Suppressor macrophage treated with lipopolysaccharide for 4 hours (primary cell): Measurements from ENCODE around the gene NUP98.

Experiments used
- DNase-seq: peaks from one replicate; pipeline ENCODE4 v3.0.0-alpha.2; 2020

Gene NUP98

GRCh38 chr11:3732671-3733436, 64.5 kb downstream of the NUP98 start:
- peak; percentile 76 for DNase-seq

DNA sequence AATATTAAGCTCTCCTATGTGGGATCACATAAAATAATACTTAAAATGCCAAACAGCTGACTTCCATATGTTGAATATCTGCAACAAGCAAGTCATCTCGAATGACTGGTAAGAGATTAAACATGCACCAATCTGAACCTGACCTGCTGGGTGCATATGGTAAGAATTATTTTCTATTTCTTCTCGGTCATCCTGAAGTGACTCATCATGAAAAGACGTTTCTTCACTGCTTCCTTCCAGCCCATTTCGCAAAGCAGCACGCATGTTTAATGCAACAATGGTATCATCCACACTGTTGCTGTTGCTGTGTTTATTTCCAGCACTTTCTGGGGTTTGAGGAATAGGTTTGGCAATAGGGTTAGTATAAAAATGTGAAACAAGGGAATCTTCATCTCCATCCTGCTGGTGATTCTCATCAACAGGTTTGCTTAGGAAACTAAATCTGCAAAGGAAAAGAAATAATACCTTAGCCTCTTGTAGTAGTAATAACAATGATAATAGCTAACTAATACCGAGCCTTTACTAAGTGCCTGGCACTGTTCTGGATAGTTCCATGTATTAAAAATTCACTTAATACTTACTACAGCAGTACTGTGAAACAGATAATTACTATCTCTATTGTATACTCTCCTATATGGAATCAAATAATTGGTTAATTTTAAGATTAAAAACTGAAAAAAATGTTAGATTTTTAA, 74.2 kb downstream of the NUP98 start:
- peak; percentile 94 for DNase-seq

DNA sequence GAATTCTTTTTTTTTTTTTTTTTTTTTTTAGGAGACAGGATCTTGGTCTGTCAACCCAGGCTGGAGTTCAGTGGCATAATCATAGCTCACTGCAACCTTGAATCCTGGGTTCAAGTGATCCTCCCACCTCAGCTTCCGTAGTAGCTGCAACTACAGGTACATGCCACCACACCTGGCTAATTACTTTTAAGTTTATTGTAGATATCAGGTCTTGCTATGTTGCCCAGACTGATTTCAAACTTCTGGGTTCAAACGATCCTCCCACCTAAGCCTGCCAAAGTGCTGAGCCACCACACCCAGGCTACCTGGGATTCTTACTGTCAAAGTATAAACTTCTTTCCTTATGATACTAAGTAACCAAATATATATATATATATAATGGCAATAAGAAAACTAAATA, 75.3 kb downstream of the NUP98 start:
- no peak for DNase-seq

GRCh38 chr11:3720997-3721396, 76.4 kb downstream of the NUP98 start:
- no peak for DNase-seq

- DNase-seq = no peak
Observed at GRCh38 chr11:3712274-3712673, 85.1 kb downstream of the NUP98 start.

DNA sequence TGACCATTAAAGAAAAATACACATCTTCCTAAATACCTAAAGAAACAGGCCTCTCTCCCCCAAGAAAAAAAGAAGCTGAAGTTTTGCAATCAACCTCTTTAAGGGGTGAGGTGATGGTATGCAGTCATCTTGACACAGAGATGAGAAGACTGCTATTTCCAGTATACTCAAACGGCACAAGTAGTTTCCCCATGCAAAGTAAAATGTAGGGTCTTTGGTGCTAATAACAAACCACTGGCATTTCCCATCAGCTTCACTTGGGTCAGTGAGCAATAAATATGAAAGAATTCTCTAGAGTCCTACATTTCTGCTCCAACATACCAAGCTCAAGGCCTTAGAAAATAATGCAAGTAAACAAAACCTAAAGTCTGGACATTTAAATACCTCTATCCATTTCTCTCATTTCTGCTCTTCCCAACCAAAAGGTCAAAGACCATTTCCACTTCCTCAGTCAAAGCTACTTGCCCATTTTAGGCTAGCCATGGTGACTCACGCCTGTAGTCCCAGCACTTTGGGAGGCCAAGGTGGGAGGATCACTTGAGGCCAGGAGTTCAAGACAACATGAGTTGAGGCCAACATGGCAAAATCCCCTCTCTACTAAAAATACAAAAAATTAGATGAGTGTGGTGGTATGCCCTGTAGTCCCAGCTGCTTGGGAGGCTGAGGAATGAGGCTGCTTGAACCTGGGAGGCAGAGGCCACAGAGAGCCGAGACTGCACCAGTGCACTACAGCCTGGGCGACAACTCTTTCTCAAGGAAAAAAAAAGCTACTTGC, 86.7 kb downstream of the NUP98 start:
- DNase-seq = peak; percentile 44

- DNase-seq = no peak
Observed at GRCh38 chr11:3709977-3710376, 87.4 kb downstream of the NUP98 start.

- DNase-seq = no peak
Observed at GRCh38 chr11:3707176-3707575, 90.2 kb downstream of the NUP98 start.

- no peak for DNase-seq
Observed at GRCh38 chr11:3703383-3703782, 94.0 kb downstream of the NUP98 start.

DNA sequence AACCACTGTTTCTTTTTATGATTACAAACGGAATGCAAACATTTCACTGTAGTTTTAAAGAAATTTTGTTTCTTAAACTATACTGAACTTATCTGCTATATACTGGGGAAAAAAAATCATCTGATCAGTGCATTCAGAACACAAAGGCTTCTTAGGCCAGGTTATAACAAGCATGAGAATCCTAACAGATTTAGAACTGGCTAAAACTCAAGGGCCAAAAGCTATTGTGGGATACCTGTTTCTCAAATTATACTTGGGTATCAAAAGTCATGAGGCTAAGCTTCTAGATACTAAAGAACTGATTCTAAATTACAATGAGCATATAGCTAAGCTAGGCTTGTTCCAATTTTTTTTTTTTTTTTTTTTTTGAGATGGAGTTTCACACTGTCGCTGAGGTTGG, 96.4 kb downstream of the NUP98 start:
- no peak for DNase-seq

- DNase-seq = no peak
Observed at GRCh38 chr11:3700410-3700809, 96.9 kb downstream of the NUP98 start.

DNA sequence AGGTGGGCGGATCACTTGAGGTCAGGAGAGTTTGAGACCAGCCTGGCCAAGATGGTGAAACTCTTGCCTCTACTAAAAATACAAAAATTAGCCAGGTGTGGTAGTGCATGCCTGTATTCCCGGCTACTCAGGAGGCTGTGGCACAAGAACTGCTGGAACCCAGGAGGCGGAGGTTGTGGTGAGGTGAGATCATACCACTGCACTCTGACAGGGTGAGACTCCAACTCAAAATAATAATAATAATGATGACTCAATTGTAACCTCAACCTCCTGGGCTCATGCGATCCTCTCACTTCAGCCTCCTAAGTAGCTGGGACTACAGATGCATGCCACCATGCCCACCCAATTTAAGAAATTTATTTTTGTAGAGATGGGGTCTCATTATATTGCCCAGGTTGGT, 110.6 kb downstream of the NUP98 start:
- DNase-seq = no peak

DNA sequence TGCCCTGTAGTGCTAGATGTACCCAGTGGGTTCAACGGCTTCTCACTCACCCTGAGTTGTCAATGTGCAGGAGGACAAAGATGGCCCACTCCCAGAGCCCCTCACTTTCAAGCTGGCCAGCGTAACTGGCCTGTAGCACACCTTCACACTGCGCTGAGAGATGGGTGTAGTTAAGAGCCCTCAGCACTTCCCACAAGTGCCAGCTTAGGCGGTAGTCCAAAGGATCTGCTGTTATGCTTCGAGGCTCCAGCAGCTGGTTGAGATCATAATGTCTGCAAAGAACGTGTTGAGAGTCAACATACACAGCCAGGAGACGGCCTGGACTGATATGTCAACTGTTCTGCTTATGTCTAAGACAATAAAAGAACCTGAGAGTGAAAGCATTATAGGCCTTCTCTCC, 111.4 kb downstream of the NUP98 start:
- DNase-seq = no peak

GRCh38 chr11:3684819-3685172, 112.6 kb downstream of the NUP98 start:
- DNase-seq = no peak

DNA sequence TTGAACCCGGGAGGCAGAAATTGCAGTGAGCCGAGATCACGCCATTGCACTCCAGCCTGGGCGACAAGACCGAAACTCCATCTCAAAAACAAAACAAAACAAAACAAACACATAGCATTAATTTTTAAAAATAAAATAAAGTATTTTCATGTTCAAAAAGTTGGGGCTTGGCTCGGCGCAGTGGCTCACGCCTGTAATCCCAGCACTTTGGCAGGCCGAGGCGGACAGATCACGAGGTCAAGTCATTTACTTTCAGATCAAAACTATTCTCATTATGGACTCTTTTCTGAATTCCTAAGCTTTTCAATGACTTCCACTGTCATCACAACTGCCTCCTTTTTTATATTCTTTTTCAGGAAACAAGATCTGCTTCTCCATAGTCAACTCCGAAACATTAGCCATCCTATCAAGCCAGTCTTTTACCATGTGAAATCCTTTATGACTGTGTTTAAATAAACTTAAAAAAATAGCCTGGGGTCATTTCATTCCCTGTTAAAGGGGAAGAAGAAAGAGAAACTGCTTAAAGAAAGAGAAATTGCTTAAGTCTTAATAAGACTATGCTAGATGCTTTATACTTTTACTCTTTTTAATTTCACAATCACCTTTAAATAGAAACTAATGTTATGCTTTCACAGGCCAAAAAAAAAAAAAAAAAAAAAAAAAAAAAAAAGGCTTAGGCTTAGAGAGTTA, 113.1 kb downstream of the NUP98 start:
- peak; percentile 48 for DNase-seq

- no peak for DNase-seq
Observed at GRCh38 chr11:3683039-3683438, 114.3 kb downstream of the NUP98 start.

DNA sequence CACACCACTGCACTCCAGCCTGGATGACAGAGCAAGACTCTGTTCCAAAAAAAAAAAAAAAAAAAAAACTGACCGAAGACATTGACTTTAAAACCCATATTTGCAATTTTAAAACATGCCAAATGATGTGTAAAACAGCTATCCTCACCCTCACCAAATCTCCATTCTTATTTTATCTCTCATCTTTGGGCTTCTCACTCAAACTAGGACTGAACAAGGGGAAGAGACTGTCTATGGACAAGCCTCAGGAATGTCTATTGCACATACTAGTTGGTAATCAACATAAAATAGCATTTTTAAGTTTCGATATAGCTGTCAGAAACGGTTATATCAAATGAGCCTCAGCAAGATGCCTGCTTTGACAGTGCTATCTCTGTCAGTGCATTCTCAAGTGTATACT, 118.3 kb downstream of the NUP98 start:
- no peak for DNase-seq

GRCh38 chr11:3675971-3676370, 121.4 kb downstream of the NUP98 start:
- DNase-seq = no peak

- DNase-seq = no peak
Observed at GRCh38 chr11:3674189-3674588, 123.2 kb downstream of the NUP98 start.

DNA sequence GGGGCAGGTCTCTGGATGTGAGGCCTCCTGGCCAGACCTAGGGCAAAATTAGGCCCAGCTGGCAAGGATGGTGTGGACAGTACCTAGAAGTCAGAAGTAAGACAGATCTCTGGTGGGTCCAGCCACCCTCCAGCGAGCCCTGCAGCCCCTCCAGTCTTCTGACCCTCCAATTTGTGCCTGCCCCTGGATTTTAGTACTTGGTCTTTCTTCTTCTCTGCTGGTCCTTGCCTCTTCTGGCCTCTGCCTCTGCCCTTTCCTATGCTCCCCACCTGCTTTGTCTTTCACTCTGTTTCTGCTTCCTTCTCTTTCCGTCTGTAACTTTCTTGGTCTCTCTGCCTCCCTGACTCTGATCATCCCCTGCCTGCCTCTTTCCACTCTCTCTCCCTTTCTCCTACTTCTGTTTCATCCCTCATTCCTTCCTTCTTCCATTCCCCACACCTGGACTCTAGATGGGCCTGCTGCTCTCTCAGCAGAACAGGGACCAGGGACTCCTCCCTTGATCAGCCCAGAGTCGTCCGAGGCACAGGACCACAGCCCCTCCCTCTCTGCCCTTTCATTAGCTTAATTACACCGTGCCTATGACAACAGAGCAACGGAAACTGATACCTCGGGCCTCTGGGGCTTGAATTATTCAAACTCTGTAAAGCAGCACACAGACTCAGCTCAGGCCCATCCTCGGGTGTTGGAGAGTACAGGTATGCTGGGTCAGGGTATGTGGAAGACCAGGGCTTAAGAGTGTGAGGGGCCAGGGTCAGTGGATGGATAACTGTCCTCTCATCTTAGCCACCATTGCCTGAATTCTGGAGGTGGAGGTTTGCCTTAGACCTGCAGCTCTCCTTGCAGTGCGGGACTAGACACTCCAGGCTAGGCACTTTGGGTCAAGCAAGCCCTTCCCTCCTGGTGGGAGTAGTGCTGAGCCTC, 125.8 kb downstream of the NUP98 start, which contains the start of gene CHRNA10:
CHRNA10 (minus strand) TSS at position 51 of the 921 bp plus-strand sequence. CDS start 72 bp downstream, outside the sequence.
- no peak for DNase-seq

- DNase-seq = no peak
Observed at GRCh38 chr11:3669742-3670183, 127.6 kb downstream of the NUP98 start.

GRCh38 chr11:3669128-3669527, 128.2 kb downstream of the NUP98 start:
- DNase-seq = no peak
